Keratinocyte (primary cell): ENCODE measurements around the gene ADGRF5. TPM values are rescaled to one million over a fixed set of nuclear protein-coding genes. Genes with fewer than 3 reads are reported as not detected.

Experiments
- DNase-seq: peaks from one replicate; pipeline ENCODE4 v3.0.0-alpha.2; 2011; ENCODE audit warnings: low read depth, missing footprints, low spot score
- FAIRE-seq: peaks from 2 replicates; lab custom pipeline; 2011; peaks lifted over from hg19 to GRCh38; lab: Jason Lieb, UNC
- H2AFZ ChIP-seq: 2 replicates; pipeline ENCODE4 v1.6.0; 2012; ENCODE audit warnings: low read length, control low read depth, inconsistent platforms; ENCODE audit not compliant: control insufficient read depth
- H3K27ac ChIP-seq: 2 replicates; pipeline ENCODE4 v1.5.1; 2011; ENCODE audit warnings: low read length; ENCODE audit not compliant: control insufficient read depth, insufficient read depth
- H3K27me3 ChIP-seq: 3 replicates; pipeline ENCODE4 v1.6.0; 2011; ENCODE audit warnings: low read length; ENCODE audit not compliant: control insufficient read depth, insufficient read depth; ENCODE audit errors: extremely low read depth
- H3K36me3 ChIP-seq, 2 experiments: 2 replicates in 1 of 2; 3 replicates in 1 of 2; pipeline ENCODE4 v1.5.1; 2011; ENCODE audit warnings: low read length in 2 of 2, mild to moderate bottlenecking in 1 of 2; ENCODE audit not compliant: control insufficient read depth in 2 of 2, insufficient read depth in 2 of 2; ENCODE audit errors: extremely low read depth in 1 of 2
- H3K4me1 ChIP-seq: 3 replicates; pipeline ENCODE4 v1.5.1; 2011; ENCODE audit warnings: low read length; ENCODE audit not compliant: control insufficient read depth, insufficient read depth; ENCODE audit errors: extremely low read depth
- H3K4me2 ChIP-seq: 3 replicates; pipeline ENCODE4 v1.6.0; 2011; ENCODE audit warnings: low read depth, low read length; ENCODE audit not compliant: control insufficient read depth, insufficient read depth; ENCODE audit errors: extremely low read depth
- H3K4me3 ChIP-seq, 3 experiments: fragments of 200-600 bp in 1 of 3; sonication (generic) in 1 of 3; 2 replicates in 2 of 3; 3 replicates in 1 of 3; pipeline ENCODE4 v1.5.1; 2011 to 2016; ENCODE audit warnings: low read length in 3 of 3, mild to moderate bottlenecking in 3 of 3, control low read depth in 2 of 3, inconsistent platforms in 1 of 3, low read depth in 1 of 3, mixed read lengths in 1 of 3, mixed run types in 1 of 3, moderate library complexity in 1 of 3; ENCODE audit not compliant: control insufficient read depth in 2 of 3, insufficient read depth in 2 of 3; ENCODE audit errors: extremely low read depth in 1 of 3
- H3K79me2 ChIP-seq: 2 replicates; pipeline ENCODE4 v1.6.0; 2012; ENCODE audit warnings: low read length; ENCODE audit not compliant: control insufficient read depth, insufficient read depth
- H3K9ac ChIP-seq: 3 replicates; pipeline ENCODE4 v1.6.0; 2011; ENCODE audit warnings: low read length; ENCODE audit not compliant: control insufficient read depth, insufficient read depth; ENCODE audit errors: extremely low read depth
- H3K9me1 ChIP-seq: 3 replicates; pipeline ENCODE4 v1.6.0; 2011; ENCODE audit warnings: low read length; ENCODE audit not compliant: control insufficient read depth, insufficient read depth; ENCODE audit errors: extremely low read depth
- H3K9me3 ChIP-seq: 2 replicates; pipeline ENCODE4 v1.5.1; 2012; ENCODE audit warnings: low read depth, low read length; ENCODE audit not compliant: control insufficient read depth
- H4K20me1 ChIP-seq: 3 replicates; pipeline ENCODE4 v1.6.0; 2011; ENCODE audit warnings: low read length; ENCODE audit not compliant: control insufficient read depth, insufficient read depth; ENCODE audit errors: extremely low read depth
- CTCF ChIP-seq, 3 experiments: IDR thresholded peaks in 1 of 3; conservative IDR thresholded peaks in 1 of 3; optimal IDR thresholded peaks in 1 of 3; 2 replicates in 2 of 3; 3 replicates in 1 of 3; pipeline versions ENCODE3 to v1.5.1; 2011; ENCODE audit warnings: low read length in 3 of 3, mild to moderate bottlenecking in 3 of 3, moderate library complexity in 2 of 3, control low read depth in 1 of 3, inconsistent platforms in 1 of 3; ENCODE audit not compliant: insufficient read depth in 2 of 3; ENCODE audit errors: extremely low read depth in 1 of 3
- EZH2 ChIP-seq: IDR thresholded peaks from one replicate; pipeline ENCODE4 v1.6.1; 2012; ENCODE audit warnings: inconsistent platforms, mild to moderate bottlenecking, low read length, moderate library complexity
- dilution Hi-C: fragments of 300-500 bp; cut with MboI; formaldehyde crosslinking; loops from one replicate; pipeline ENCODE4 v1.7.0; 2020; ENCODE audit warnings: low sequenced_read_pairs; ENCODE audit not compliant: extremely low pct_ligation_motif_present
- polyA plus RNA-seq, 5 experiments: library from polyadenylated mRNA; depleted of rRNA in 3 of 5; stranded (reverse) in 3 of 5; stranded (forward) in 1 of 5; unstranded in 1 of 5; fragments of >200 nt; gene quantifications; 1 replicate in 1 of 5; 2 replicates in 3 of 5; 3 replicates in 1 of 5; pipeline versions ENCODE4 v1.2.1 to v1.2.3, GENCODE V29; 2011 to 2012; ENCODE audit warnings: missing spikeins in 2 of 5, low read depth in 1 of 5, low replicate concordance in 1 of 5

Gene ADGRF5
- polyA plus RNA-seq, 1 donor (not counting 4 experiments of a cell fraction or from before 2014, with no cell fraction given), result not detected

- Histone ChIP-seq H3K9ac (no peak overlapping the region), H3K9me3 (no peaks in the 10 kb centered on the region), H2AFZ (no peak overlapping the region), H3K27ac (no peak overlapping the region), H3K36me3 (no peaks in the 10 kb centered on the region), H4K20me1 (no peaks in the 10 kb centered on the region), H3K79me2 (no peaks in the 10 kb centered on the region), H3K4me2 (no peak overlapping the region), H3K4me3 (no peak overlapping the region), H3K9me1 (no peaks in the 10 kb centered on the region), H3K4me1 (no peaks in the 10 kb centered on the region), H3K27me3 (no peaks in the 10 kb centered on the region)
- FAIRE-seq, result no peak
- no peak for DNase-seq
- TF ChIP-seq EZH2 (no peak), CTCF (optimal IDR thresholded peaks at IDR 0.05 in 1 of 3, IDR thresholded peaks at IDR 0.05 in 1 of 3, conservative IDR thresholded peaks at IDR 0.05 in 1 of 3; ENCODE audit: extremely low read depth in 1 of 3, insufficient read depth in 2 of 3, low read length in 3 of 3) (no peak)
- dilution Hi-C loops, result no loop called here
These were observed 9.7 kb upstream of the ADGRF5 start for GRCh38 chr6:46931416-46931815.

GRCh38 chr6:46930331-46930730 is 8.6 kb upstream of the ADGRF5 start:
- DNase-seq, result no peak
- H3K4me1 ChIP-seq, result peaks cover 3% of the 10 kb centered on the region
- dilution Hi-C loops, result no loop called here
- no peaks in the 10 kb centered on the region for H3K9me3 ChIP-seq
- no peak overlapping the region for H3K9ac ChIP-seq
- no peak overlapping the region for H3K27ac ChIP-seq
- no peak overlapping the region for H2AFZ ChIP-seq
- no peak overlapping the region for H3K4me2 ChIP-seq
- TF ChIP-seq EZH2 (no peak), CTCF (optimal IDR thresholded peaks at IDR 0.05 in 1 of 3, IDR thresholded peaks at IDR 0.05 in 1 of 3, conservative IDR thresholded peaks at IDR 0.05 in 1 of 3; ENCODE audit: extremely low read depth in 1 of 3, insufficient read depth in 2 of 3, low read length in 3 of 3) (no peak)
- no peaks in the 10 kb centered on the region for H3K79me2 ChIP-seq
- H3K27me3 ChIP-seq, result no peaks in the 10 kb centered on the region
- no peaks in the 10 kb centered on the region for H3K9me1 ChIP-seq
- no peaks in the 10 kb centered on the region for H4K20me1 ChIP-seq
- no peak overlapping the region for H3K4me3 ChIP-seq
- H3K36me3 ChIP-seq, result no peaks in the 10 kb centered on the region
- no peak for FAIRE-seq
